ENCODE results near the gene PRTG.
"Not testable (repeated sequence)": the region's sequence is repeated elsewhere in the genome, so short reads cannot be mapped to it uniquely, and the experiment has no call there.

The PRTG gene

DNA sequence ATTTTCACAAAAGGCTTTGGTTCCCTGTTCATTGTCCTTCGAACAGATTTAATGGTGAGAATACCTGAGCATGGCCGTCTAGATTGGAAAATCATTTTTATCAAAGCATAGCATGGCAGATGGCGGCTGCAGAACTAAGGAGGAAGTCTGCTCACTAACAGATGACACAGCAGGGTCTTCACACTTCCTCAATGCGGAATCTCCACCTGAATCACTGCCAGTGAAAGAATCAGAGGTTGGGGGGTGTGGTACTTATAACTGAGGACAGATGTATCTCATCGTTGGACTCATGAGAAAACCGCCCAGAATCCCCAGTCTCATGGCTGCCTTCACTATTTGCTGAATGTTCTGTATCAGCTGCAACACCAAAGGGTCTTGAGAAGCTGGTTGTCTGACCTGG is 123.2 kb downstream of the PRTG start:
- FAIRE-seq, result no peak
- DNase-seq (ENCODE audit: insufficient read length, low spot score), result no peak
- TF ChIP-seq, protein P1, sequence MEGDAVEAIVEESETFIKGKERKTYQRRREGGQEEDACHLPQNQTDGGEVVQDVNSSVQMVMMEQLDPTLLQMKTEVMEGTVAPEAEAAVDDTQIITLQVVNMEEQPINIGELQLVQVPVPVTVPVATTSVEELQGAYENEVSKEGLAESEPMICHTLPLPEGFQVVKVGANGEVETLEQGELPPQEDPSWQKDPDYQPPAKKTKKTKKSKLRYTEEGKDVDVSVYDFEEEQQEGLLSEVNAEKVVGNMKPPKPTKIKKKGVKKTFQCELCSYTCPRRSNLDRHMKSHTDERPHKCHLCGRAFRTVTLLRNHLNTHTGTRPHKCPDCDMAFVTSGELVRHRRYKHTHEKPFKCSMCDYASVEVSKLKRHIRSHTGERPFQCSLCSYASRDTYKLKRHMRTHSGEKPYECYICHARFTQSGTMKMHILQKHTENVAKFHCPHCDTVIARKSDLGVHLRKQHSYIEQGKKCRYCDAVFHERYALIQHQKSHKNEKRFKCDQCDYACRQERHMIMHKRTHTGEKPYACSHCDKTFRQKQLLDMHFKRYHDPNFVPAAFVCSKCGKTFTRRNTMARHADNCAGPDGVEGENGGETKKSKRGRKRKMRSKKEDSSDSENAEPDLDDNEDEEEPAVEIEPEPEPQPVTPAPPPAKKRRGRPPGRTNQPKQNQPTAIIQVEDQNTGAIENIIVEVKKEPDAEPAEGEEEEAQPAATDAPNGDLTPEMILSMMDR (IDR thresholded peaks at IDR 0.05; ENCODE audit: insufficient read depth, missing control alignments), result no peak

DNA sequence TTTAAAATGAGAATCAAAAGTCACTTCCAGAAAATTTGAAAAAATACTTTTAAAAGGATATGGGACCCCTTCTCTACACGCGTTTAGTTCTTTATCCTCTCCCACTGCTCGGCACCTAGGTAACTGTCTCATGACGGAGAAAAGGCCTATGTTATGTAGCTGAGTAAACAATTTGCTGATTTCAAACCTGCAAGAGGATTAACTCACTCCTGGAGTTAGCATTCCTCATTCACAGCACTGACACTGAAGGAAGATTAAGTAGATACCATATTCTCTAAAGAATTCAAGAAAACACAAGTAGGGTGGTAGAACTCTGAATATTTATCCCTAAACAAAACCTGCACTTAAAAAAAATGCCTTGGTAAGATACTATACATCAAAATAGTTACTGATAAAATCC is 124.6 kb downstream of the PRTG start:
- DNase-seq (ENCODE audit: insufficient read length, low spot score) (no peak), FAIRE-seq (peak; percentile 70)
- TF ChIP-seq, protein P1 (IDR thresholded peaks at IDR 0.05; ENCODE audit: insufficient read depth, missing control alignments), result no peak

- no peak for DNase-seq (ENCODE audit: insufficient read length, low spot score)
- FAIRE-seq, result peak; percentile 11
- TF ChIP-seq, protein P1 (IDR thresholded peaks at IDR 0.05; ENCODE audit: insufficient read depth, missing control alignments), result no peak
These were observed 127.5 kb downstream of the PRTG start for GRCh38 chr15:55615445-55615844.

- TF ChIP-seq, protein P1 (IDR thresholded peaks at IDR 0.05; ENCODE audit: insufficient read depth, missing control alignments), result no peak
- FAIRE-seq (peak; percentile 97), DNase-seq (ENCODE audit: insufficient read length, low spot score) (no peak)
These were observed 129.2 kb downstream of the PRTG start for GRCh38 chr15:55613727-55614126.

- DNase-seq (ENCODE audit: insufficient read length, low spot score), result no peak
- no peak for FAIRE-seq
- TF ChIP-seq, protein P1 (IDR thresholded peaks at IDR 0.05; ENCODE audit: insufficient read depth, missing control alignments), result no peak
These were observed 136.7 kb downstream of the PRTG start for GRCh38 chr15:55606214-55606613.

GRCh38 chr15:55601374-55601773 is 141.6 kb downstream of the PRTG start:
- TF ChIP-seq, protein P1 (IDR thresholded peaks at IDR 0.05; ENCODE audit: insufficient read depth, missing control alignments), result no peak
- DNase-seq (ENCODE audit: insufficient read length, low spot score) (no peak), FAIRE-seq (no peak)

GRCh38 chr15:55599439-55599838 is 143.5 kb downstream of the PRTG start:
- no peak for DNase-seq (ENCODE audit: insufficient read length, low spot score)
- FAIRE-seq, result no peak
- TF ChIP-seq, protein P1 (IDR thresholded peaks at IDR 0.05; ENCODE audit: insufficient read depth, missing control alignments), result no peak

- DNase-seq (ENCODE audit: insufficient read length, low spot score); FAIRE-seq: not testable (repeated sequence)
These were observed 149.9 kb downstream of the PRTG start for GRCh38 chr15:55593019-55593418.

All from D721Med (cell line).